K562 (cell line): ENCODE results near the gene TMEM69. TPM values are rescaled to one million over a fixed set of nuclear protein-coding genes. Genes with fewer than 3 reads are reported as not detected.

ENCODE experiments used
- ATF2 ChIP-seq: sonication (generic); formaldehyde crosslinking; IDR thresholded peaks from 2 replicates; pipeline ENCODE4 v1.8.1; 2022; ENCODE audit warnings: missing genetic modification reagents
- CBX8 ChIP-seq: fragments of 200-600 bp; sonication (generic); IDR thresholded peaks from 2 replicates; pipeline ENCODE4 v1.6.1; 2012; ENCODE audit warnings: borderline replicate concordance, mixed run types, low read depth, mild to moderate bottlenecking, moderate library complexity, mixed read lengths, low read length, control low read depth, inconsistent platforms; ENCODE audit not compliant: poor library complexity, severe bottlenecking; ENCODE audit errors: extremely low read depth
- HCFC1 ChIP-seq: IDR thresholded peaks from 2 replicates; pipeline ENCODE4 v1.6.1; 2012; ENCODE audit warnings: low read depth, low read length, improper control_type of control experiment
- KDM2B ChIP-seq: fragments of 250-450 bp; sonication (Bioruptor Pico); IDR thresholded peaks from 2 replicates; pipeline ENCODE4 v1.8.0; 2021; ENCODE audit warnings: mild to moderate bottlenecking, moderate library complexity
- MED1 ChIP-seq: sonication (generic); formaldehyde crosslinking; IDR thresholded peaks from 2 replicates; pipeline ENCODE4 v1.8.1; 2023; ENCODE audit warnings: missing genetic modification reagents, borderline replicate concordance
- NCOR1 ChIP-seq: fragments of 450-650 bp; IDR thresholded peaks from 2 replicates; pipeline ENCODE4 v1.6.1; 2016; ENCODE audit warnings: mild to moderate bottlenecking, moderate library complexity
- NEUROD1 ChIP-seq: fragments of 150-350 bp; IDR thresholded peaks from 2 replicates; pipeline ENCODE4 v1.6.1; 2014; ENCODE audit warnings: borderline replicate concordance, low read length, low read depth; ENCODE audit not compliant: partially characterized antibody
- PURB ChIP-seq: sonication (generic); formaldehyde crosslinking; IDR thresholded peaks from 2 replicates; pipeline ENCODE4 v1.9.0; 2021; ENCODE audit warnings: low read depth, mild to moderate bottlenecking, missing genetic modification reagents
- SNRNP70 ChIP-seq: fragments of 200-400 bp; formaldehyde crosslinking; optimal IDR thresholded peaks from 2 replicates; pipeline ENCODE3; 2017; ENCODE audit warnings: low read depth, low read length
- SPI1 ChIP-seq: IDR thresholded peaks from 2 replicates; pipeline ENCODE4 v1.6.1; 2011; ENCODE audit warnings: low read depth, low read length, control low read depth, borderline replicate concordance
- SRSF3 ChIP-seq: fragments of 200-400 bp; formaldehyde crosslinking; IDR thresholded peaks from 2 replicates; pipeline ENCODE4 v1.6.1; 2016; ENCODE audit warnings: mild to moderate bottlenecking, low read length, moderate library complexity; ENCODE audit not compliant: insufficient read depth
- TAF7 ChIP-seq: fragments of 450-650 bp; IDR thresholded peaks from 2 replicates; pipeline ENCODE4 v1.6.1; 2016; ENCODE audit warnings: missing genetic modification characterization, missing compliant biosample characterization
- TRIM28 ChIP-seq: fragments of 450-650 bp; IDR thresholded peaks from 2 replicates; pipeline ENCODE4 v1.6.1; 2017
- TSC22D4 ChIP-seq: fragments of 450-650 bp; IDR thresholded peaks from 2 replicates; pipeline ENCODE4 v1.6.1; 2016; ENCODE audit warnings: missing genetic modification characterization, missing biosample characterization, control low read depth
- ZBTB1 ChIP-seq: sonication (generic); formaldehyde crosslinking; IDR thresholded peaks from 2 replicates; pipeline ENCODE4 v1.8.1; 2023; ENCODE audit warnings: missing genetic modification reagents, low read depth, mild to moderate bottlenecking, borderline replicate concordance
- ZBTB49 ChIP-seq: sonication (generic); formaldehyde crosslinking; IDR thresholded peaks from 2 replicates; pipeline ENCODE4 v1.8.0; 2022; ENCODE audit warnings: missing genetic modification reagents, mild to moderate bottlenecking, borderline replicate concordance
- ZKSCAN1 ChIP-seq: fragments of 150-350 bp; IDR thresholded peaks from 2 replicates; pipeline ENCODE4 v1.6.1; 2016; ENCODE audit warnings: low read depth, low read length
- ZNF124 ChIP-seq: sonication (generic); formaldehyde crosslinking; IDR thresholded peaks from 2 replicates; pipeline ENCODE4 v1.8.1; 2022; ENCODE audit warnings: missing genetic modification reagents
- ZNF431 ChIP-seq: sonication (generic); formaldehyde crosslinking; IDR thresholded peaks from 2 replicates; pipeline ENCODE4 v1.8.0; 2022; ENCODE audit warnings: mild to moderate bottlenecking, missing genetic modification reagents
- ZNF609 ChIP-seq: sonication (generic); formaldehyde crosslinking; IDR thresholded peaks from 2 replicates; pipeline ENCODE4 v1.8.1; 2023; ENCODE audit warnings: missing genetic modification reagents, mild to moderate bottlenecking, borderline replicate concordance
- polyA plus RNA-seq, 8 experiments: library from polyadenylated mRNA; depleted of rRNA in 4 of 8; stranded (reverse) in 5 of 8; unstranded in 3 of 8; fragments of >200 nt; fragmentation: Nextera tagmentation in 2 of 8; fragmentation: Illumina TruSeq in 1 of 8; extraction: Ambion mirVana in 2 of 8; extraction: Trizol in 1 of 8; gene quantifications; 2 replicates each; pipeline versions ENCODE4 v1.2.1 to v1.2.3, GENCODE V29; 2011 to 2014; ENCODE audit warnings: inconsistent platforms in 1 of 8, missing spikeins in 1 of 8
- total RNA-seq, 7 experiments: library from RNA; depleted of rRNA in 6 of 7; stranded (reverse); fragments of >200 nt in 6 of 7; fragmentation: Illumina TruSeq in 2 of 7; extraction: Trizol in 2 of 7; gene quantifications; 2 replicates each; pipeline versions ENCODE4 v1.2.1 to v1.2.3, GENCODE V29; 2011 to 2021; ENCODE audit warnings: low replicate concordance in 1 of 7

The TMEM69 gene
- total and polyA plus RNA-seq, 9 of the 15 experiments (the other 6 are each of a cell fraction or from before 2014, with no cell fraction given) = 47.3 to 248 (median 103) TPM

GRCh38 chr1:45687014-45687753 lies 797 bp upstream of the TMEM69 start (continued):
- TF ChIP-seq ATF2 = no peak
- no peak for TF ChIP-seq TRIM28
- no peak for TF ChIP-seq KDM2B (CRISPR knock-in tag)
- 0 out of 2 replicates have a peak, but pooled peaks have one; percentile 14 for TF ChIP-seq ZNF609 (CRISPR knock-in tag)
- peak; percentile 33; the same call in 1 of the 2 replicates for TF ChIP-seq ZBTB49
- TF ChIP-seq NEUROD1 = peak; percentile 39
- TF ChIP-seq ZNF431 (CRISPR knock-in tag) = no peak
- no peak for TF ChIP-seq PURB (CRISPR knock-in tag)
- no peak for TF ChIP-seq SRSF3
- TF ChIP-seq NCOR1 = no peak; the same call in 1 of the 2 replicates
- no peak for TF ChIP-seq TSC22D4 (tag)
- no peak for TF ChIP-seq ZNF124 (CRISPR knock-in tag)
- no peak for TF ChIP-seq CBX8
- TF ChIP-seq ZKSCAN1 = no peak
- peak; percentile 13; the same call in 1 of the 2 replicates for TF ChIP-seq ZBTB1 (CRISPR knock-in tag)
- TF ChIP-seq SNRNP70 = no peak
- peak; percentile 100 for TF ChIP-seq HCFC1
- no peak for TF ChIP-seq MED1
- 0 out of 2 replicates have a peak, but pooled peaks have one; percentile 4 for TF ChIP-seq SPI1
- peak; percentile 94 for TF ChIP-seq TAF7
